ENCODE measurements around the gene SLC47A1.
"Not testable (repeated sequence)": the region's sequence is repeated elsewhere in the genome, so short reads cannot be mapped to it uniquely, and the experiment has no call there.

Gene SLC47A1

GRCh38 chr17:19520641-19521040 lies 13.0 kb upstream of the SLC47A1 start:
- no peak for DNase-seq

DNA sequence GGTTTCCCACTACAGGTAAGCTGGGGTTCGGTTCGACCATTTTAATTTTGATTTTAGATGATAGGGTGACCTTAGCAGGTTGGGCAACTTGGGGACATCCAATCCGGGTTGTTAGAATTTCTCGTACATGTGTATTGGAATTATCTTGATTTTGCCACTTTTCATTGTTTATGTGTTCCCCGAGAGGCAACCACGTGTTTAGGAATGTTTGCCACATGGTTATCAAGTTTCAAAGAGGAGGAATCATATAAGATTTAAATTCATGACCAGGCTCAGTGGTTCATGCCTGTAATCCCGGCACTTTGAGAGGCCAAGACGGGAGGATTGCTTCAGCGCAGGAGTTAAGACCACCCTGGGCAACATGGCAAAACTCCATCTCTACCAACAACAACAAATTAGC lies 10.0 kb upstream of the SLC47A1 start:
- no peak for DNase-seq

DNA sequence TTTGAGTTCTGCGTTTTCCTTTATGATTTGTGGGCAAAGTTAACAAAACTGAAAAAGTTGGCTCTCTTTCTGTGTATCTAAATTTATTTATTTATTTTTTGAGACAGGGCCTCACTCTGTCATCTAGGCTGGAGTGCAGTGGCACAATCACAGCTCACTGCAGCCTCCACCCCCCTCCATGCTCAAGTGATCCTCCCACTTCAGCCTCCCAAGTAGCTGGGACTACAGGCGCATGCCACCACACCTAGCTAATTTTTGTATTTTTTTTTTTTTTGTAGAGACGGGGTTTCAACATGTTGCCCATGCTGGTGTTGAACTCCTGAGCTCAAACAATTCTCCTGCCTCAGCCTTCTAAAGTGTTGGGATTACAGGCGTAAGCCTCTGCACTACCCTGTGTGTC lies 6.7 kb upstream of the SLC47A1 start:
- DNase-seq = not testable (repeated sequence)

DNA sequence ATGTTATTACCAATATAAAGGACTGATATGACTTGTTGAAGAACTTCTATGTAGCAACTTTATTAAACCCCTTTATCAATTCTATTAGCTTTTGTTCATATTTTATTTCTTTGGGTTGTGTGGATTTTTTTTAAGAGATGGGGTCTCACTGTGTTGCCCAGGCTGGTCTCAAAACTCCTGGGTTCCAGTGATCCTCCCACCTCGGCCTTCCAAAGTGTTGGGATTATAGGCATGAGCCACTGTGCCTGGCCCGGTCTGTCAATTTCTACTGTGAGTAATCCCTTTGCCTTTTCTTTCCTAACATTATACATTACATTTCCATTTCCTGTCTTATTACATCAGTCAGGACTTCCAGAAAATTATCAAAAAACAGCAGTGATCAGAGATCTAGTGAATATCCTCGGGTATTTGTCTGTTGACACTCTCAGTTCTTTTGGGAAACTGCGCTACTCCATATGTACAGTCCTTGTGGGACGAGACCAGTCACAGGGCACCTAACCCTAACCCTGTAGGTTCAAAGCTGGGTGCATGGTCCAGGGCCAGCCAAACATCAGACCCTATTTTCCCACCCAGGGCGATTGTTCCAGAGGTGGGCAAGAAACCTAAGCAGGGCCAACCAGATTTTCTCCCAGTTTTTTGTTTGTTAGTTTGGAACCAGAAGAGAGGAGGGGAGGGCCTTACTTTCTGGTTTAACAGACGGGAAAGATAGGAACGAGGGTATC lies 1.7 kb upstream of the SLC47A1 start:
- DNase-seq = no peak

GRCh38 chr17:19533036-19533717 lies 477 bp upstream of the SLC47A1 start:
- no peak for DNase-seq

DNA sequence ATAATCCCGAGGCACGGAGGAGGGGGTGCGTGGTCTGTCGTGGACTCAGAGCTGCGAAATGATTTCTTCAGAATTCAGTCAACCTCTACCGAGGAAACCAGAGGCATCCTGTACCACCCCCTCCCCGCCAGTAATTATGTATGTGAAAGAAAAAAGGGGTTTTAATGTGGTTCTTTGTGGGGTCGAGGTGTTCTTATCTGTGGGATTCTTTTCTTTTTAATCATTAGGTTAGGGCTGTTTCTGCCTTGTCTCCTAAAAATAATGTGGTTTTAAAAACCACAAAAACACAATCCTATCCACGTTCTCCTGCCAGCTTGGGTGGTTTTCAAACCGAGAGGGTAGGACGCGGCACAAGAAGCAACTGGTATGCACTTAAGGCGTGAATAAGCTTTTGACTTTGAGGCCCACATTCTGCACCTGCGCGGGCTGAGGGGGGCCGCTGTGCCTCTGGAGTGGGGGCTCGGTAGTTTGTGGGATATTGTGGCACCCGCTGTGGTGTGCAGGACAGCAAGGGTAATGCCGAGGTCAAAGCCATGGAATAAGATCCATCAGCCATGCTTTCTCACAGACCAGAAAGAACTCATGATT lies 1.0 kb downstream of the SLC47A1 start:
- DNase-seq = no peak

DNA sequence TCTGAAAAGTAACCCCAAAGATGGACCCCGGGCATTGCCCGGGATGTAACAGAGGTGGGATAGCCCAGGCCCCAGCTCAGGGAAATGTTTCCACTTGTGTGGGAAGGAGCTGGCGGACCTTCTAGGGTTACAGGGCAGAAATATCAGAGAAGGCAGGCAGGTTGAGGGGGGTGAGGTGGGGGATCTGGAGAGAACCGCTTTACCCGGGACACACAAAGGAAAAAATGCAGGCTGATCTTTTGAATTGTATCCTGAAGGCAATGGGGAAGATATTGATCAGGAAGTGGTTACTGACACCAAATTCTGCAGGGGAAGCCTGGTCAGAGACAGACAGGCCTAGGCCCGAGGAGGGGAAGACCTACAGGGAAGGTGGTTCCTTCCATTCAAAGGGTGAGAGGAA lies 3.5 kb downstream of the SLC47A1 start:
- no peak for DNase-seq

- no peak for DNase-seq
Observed at GRCh38 chr17:19538095-19539039, 4.7 kb downstream of the SLC47A1 start.

GRCh38 chr17:19539040-19539399 lies 5.4 kb downstream of the SLC47A1 start:
- no peak for DNase-seq

GRCh38 chr17:19539841-19540311 lies 6.2 kb downstream of the SLC47A1 start:
- DNase-seq = no peak

DNA sequence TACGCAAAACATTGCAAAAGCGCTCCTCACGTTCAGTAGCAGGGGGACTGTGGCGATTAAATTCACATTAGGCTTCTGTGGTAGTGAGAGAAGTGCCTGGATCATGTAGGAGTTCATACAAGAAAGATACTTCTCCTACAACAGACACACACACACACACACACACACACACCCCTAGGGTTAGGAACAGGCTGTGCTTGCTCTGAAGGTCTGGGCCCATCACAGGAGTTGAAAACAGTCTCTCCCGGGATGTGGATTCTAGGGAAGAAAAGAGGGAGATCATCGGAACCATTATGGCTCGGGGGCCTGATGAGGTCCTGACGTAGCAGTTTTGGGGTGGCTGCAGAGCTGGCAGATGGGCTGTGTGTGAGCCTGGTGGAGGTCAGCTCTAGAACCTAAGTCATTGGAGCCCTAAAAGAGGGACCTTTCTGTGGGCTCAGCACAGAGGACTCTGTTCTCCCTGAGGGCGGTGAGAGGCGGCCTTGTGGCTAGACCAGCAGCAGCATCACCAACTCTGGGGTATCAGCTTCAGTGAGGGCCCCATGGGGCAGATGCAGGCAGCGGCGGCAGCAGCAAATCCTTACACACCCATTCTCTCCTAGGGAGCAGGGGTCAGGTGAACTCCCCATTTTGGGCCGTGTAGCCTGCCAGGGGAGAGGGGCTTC lies 7.2 kb downstream of the SLC47A1 start:
- DNase-seq = no peak

GRCh38 chr17:19541445-19541844 lies 7.8 kb downstream of the SLC47A1 start:
- no peak for DNase-seq

DNA sequence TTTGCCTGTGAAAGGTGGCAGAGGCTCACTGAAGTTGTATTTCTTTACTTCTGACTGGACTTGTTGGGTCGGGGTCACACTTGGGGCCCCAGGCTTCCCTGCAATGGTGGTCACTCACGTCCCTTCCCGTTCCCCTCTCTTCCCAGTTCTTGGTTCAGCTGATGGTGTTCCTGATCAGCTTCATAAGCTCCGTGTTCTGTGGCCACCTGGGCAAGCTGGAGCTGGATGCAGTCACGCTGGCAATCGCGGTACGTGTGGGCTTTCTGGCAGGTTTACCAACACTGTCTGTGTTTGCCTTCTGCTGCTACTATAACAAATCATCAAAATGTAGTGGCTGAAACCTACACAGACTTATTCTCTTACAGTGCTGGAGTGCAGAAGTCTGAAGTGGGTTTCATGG lies 8.6 kb downstream of the SLC47A1 start:
- no peak for DNase-seq

- no peak for DNase-seq
Observed at GRCh38 chr17:19544366-19544765, 10.7 kb downstream of the SLC47A1 start.

DNA sequence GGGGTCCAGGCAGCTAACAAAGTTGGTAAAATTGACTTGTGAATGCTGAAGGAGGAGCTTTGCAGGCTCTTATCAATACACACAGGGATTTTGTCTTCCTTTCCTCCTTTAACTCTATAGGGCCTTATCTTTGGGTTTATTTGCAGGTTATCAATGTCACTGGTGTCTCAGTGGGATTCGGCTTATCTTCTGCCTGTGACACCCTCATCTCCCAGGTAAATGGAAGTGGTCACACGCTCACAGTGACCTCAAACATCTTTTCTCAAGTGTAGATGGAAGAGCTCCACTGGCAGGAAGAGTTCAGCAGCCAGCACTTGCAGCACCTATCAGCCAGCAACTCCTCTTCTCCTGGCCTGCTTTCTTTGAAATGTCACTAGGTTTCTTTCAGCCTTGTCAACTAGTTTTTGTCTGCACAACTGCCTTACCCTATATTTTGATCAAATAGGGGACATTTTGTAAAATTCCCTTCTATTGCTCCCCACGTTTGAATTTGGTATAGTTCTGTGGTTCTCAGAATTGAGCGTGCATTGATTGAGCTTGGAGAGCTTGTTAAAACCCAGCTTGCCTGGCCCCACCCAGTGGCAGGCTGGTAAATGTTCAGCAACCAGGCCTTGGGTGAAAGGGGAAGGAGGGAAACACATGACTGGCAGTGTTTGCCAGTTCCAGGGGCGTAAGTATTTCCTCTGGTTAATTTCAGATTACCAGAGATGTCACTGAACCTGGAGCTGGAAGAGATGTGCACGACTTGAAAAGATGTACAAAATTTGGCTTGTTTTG lies 12.8 kb downstream of the SLC47A1 start:
- DNase-seq = no peak

DNA sequence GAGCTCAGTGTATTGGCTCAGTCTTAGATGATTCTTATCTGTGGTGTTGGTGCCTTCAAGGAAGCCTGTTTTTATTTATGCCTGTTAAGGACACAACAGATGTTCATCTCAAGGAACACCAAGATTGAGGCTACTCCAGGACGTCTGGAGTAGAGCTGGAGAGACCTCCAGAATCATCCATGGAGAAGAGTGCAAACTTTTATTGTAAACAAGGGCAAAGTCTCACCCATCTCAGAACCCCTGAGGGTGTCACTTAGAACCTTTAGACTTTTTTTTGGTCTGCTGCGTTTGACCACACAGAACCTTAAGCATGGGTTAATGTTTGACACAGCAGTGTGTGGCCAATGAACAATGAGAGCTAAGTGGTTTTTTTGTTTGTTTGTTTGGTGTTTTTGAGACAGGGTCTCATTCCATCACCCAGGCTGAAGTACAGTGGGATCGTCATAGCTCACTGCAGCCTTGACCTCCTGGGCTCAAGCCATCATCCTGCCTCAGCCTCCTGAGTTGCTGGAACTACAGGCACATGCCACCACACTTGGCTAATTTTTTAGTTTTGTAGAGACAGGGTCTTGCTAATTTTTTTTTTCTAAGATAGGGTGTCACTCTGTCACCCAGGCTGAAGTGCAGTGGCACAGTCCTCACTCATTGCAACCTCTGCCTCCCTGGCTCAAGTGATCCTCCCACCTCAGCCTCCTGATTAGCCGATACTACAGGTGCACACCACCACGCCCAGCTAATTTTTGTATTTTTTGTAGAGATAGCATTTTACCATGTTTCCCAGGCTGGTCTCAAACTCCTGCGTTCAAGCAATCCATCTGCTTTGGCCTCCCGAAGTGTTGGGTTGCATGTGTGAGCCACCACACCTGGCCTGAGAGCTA lies 16.3 kb downstream of the SLC47A1 start:
- no peak for DNase-seq

- DNase-seq = no peak
Observed at GRCh38 chr17:19551165-19551564, 17.5 kb downstream of the SLC47A1 start.

DNA sequence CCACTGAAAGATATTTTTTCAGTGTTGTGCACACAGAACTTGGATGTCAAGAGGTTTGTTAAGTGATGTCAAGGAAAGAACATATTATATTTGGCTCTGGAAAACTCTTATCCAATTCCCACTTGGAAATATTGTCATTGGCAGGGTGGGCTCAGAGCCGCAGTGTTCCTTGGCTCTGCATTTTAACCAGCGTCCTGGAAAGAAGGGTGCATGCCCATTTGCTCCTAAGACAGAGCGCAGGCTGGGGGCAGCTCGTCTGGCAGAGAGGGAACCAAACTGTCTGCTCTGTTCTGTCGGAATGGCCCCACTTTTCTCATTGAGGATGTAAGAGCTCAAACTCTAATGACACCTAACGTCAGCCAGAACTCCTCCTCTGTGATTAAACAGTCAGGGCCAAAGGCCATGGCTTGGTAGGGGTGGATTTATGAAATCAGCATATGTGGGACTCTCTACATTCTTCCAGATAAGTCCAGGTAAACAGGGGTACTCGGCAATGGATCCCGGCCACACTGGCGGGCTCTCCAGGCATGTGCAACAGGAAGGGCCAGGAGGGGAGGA lies 18.0 kb downstream of the SLC47A1 start:
- DNase-seq = no peak

- no peak for DNase-seq
Observed at GRCh38 chr17:19553036-19553435, 19.4 kb downstream of the SLC47A1 start.

DNA sequence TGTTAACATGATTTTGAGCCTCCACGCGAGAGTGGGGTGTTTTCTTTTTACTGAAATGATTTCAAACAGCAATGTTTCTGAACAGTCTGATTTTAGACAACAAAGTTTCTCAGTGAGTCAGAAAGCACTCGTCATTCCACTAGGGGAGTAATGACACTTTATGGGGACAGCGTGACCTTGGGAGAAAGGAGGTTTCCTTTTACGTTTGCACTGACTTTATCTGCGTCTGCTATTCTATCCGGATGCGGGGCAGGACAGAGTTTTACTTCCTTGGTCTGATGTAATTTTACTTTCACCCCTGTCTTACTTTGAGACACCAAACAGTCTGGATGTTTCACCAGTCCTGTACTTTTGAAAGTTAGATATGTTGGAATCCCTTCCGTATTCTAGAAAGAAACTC lies 20.7 kb downstream of the SLC47A1 start:
- no peak for DNase-seq
